Nephron (organoid): Measurements from ENCODE around the gene TLE1.

Source experiments
- H3K27ac Mint-ChIP-seq, 3 experiments: 2 replicates each; pipeline ENCODE4 v1.8.0; 2020; ENCODE audit warnings: mixed read lengths in 3 of 3, mild to moderate bottlenecking in 2 of 3, moderate library complexity in 1 of 3
- H3K27me3 Mint-ChIP-seq: 2 replicates; pipeline ENCODE4 v1.8.0; 2021; ENCODE audit warnings: low read depth, mild to moderate bottlenecking, moderate library complexity, mixed read lengths
- H3K36me3 Mint-ChIP-seq: 2 replicates; pipeline ENCODE4 v1.8.0; 2020; ENCODE audit warnings: low read depth, mixed read lengths
- H3K4me1 Mint-ChIP-seq: 2 replicates; pipeline ENCODE4 v1.8.0; 2020; ENCODE audit warnings: mixed read lengths
- H3K4me3 Mint-ChIP-seq, 3 experiments: 2 replicates each; pipeline ENCODE4 v1.8.0; 2020; ENCODE audit warnings: mild to moderate bottlenecking in 3 of 3, mixed read lengths in 3 of 3, moderate library complexity in 2 of 3
- H3K9me3 Mint-ChIP-seq: 2 replicates; pipeline ENCODE4 v1.8.0; 2020; ENCODE audit warnings: mixed read lengths
- TF ChIP-seq, protein P1 (sequence below), 3 experiments: fragments of 200-600 bp; sonication (generic); IDR thresholded peaks; one replicate each; pipeline ENCODE4 v1.5.0; 2021; ENCODE audit warnings: antibody characterized with exemption in 3 of 3; ENCODE audit not compliant: unreplicated experiment in 3 of 3

TLE1 gene

GRCh38 chr9:81575956-81576355 is 113.4 kb downstream of the TLE1 start:
- TF ChIP-seq, protein P1, sequence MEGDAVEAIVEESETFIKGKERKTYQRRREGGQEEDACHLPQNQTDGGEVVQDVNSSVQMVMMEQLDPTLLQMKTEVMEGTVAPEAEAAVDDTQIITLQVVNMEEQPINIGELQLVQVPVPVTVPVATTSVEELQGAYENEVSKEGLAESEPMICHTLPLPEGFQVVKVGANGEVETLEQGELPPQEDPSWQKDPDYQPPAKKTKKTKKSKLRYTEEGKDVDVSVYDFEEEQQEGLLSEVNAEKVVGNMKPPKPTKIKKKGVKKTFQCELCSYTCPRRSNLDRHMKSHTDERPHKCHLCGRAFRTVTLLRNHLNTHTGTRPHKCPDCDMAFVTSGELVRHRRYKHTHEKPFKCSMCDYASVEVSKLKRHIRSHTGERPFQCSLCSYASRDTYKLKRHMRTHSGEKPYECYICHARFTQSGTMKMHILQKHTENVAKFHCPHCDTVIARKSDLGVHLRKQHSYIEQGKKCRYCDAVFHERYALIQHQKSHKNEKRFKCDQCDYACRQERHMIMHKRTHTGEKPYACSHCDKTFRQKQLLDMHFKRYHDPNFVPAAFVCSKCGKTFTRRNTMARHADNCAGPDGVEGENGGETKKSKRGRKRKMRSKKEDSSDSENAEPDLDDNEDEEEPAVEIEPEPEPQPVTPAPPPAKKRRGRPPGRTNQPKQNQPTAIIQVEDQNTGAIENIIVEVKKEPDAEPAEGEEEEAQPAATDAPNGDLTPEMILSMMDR (IDR thresholded peaks at IDR 0.05; ENCODE audit: unreplicated experiment in 3 of 3): no peak
- H3K27ac Mint-ChIP-seq: peak overlapping the region in 1 of 3 experiments; percentile 27

GRCh38 chr9:81574405-81574804 is 114.9 kb downstream of the TLE1 start:
- Mint-ChIP-seq H3K27ac (peak overlapping the region; percentile 5 to 42 (median 23)), H3K9me3 (no peaks in the 10 kb centered on the region), H3K4me3 (no peak overlapping the region), H3K4me1 (peaks cover 4% of the 10 kb centered on the region), H3K27me3 (no peaks in the 10 kb centered on the region), H3K36me3 (peaks cover 15% of the 10 kb centered on the region)
- TF ChIP-seq, protein P1 (IDR thresholded peaks at IDR 0.05; ENCODE audit: unreplicated experiment in 3 of 3): no peak

More at GRCh38 chr9:81575956-81576355, 113.4 kb downstream of the TLE1 start:
- Mint-ChIP-seq H3K4me3 (no peak overlapping the region), H3K9me3 (no peaks in the 10 kb centered on the region), H3K4me1 (peaks cover 4% of the 10 kb centered on the region), H3K27me3 (no peaks in the 10 kb centered on the region), H3K36me3 (peaks cover 23% of the 10 kb centered on the region)

GRCh38 chr9:81573415-81574321 is 115.7 kb downstream of the TLE1 start:
- peaks cover 8% of the 10 kb centered on the region for H3K36me3 Mint-ChIP-seq
- peaks cover 4% of the 10 kb centered on the region for H3K4me1 Mint-ChIP-seq
- TF ChIP-seq, protein P1 (IDR thresholded peaks at IDR 0.05; ENCODE audit: unreplicated experiment in 3 of 3): no peak
- H3K27ac Mint-ChIP-seq: peak overlapping the region; percentile 23 to 42 (median 38)
- no peaks in the 10 kb centered on the region for H3K9me3 Mint-ChIP-seq
- no peak overlapping the region for H3K4me3 Mint-ChIP-seq
- H3K27me3 Mint-ChIP-seq: no peaks in the 10 kb centered on the region

DNA sequence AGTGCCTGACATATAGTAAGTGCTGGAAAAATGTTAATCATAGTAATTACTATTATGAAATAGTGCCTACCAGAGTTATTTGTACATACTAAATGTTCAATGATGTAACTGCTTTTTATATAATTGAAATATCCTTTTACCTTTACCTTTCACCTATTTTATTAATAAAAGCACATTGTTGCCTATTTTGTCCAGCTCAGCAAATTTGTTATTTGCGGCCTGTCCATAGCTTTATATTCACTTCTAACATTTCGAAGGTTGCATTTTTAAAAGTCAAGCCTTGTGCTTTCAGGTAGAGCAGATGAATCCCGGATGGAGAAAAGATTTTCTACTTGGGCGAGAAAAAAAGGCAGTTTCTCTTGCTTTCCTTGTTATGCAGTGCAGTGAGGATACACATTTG is 119.3 kb downstream of the TLE1 start:
- peaks cover 2% of the 10 kb centered on the region for H3K27me3 Mint-ChIP-seq
- no peak overlapping the region for H3K27ac Mint-ChIP-seq
- no peaks in the 10 kb centered on the region for H3K9me3 Mint-ChIP-seq
- TF ChIP-seq, protein P1 (IDR thresholded peaks at IDR 0.05; ENCODE audit: unreplicated experiment in 3 of 3): no peak
- H3K4me1 Mint-ChIP-seq: peaks cover 4% of the 10 kb centered on the region
- no peak overlapping the region for H3K4me3 Mint-ChIP-seq
- peaks cover 5% of the 10 kb centered on the region for H3K36me3 Mint-ChIP-seq

- TF ChIP-seq, protein P1 (IDR thresholded peaks at IDR 0.05; ENCODE audit: unreplicated experiment in 3 of 3): no peak
These were observed 123.2 kb downstream of the TLE1 start for GRCh38 chr9:81566074-81566698.

More at GRCh38 chr9:81566074-81566698, 123.2 kb downstream of the TLE1 start:
- no peak overlapping the region for H3K4me3 Mint-ChIP-seq
- no peaks in the 10 kb centered on the region for H3K9me3 Mint-ChIP-seq
- peaks cover 3% of the 10 kb centered on the region for H3K27me3 Mint-ChIP-seq
- no peak overlapping the region for H3K27ac Mint-ChIP-seq
- H3K36me3 Mint-ChIP-seq: peaks cover 5% of the 10 kb centered on the region
- H3K4me1 Mint-ChIP-seq: peaks cover 1% of the 10 kb centered on the region
